ENCODE results near the gene C20orf173.

GRCh38 chr20:35490736-35491181, 38.7 kb downstream of the C20orf173 start:
- TF ChIP-seq, protein P1, sequence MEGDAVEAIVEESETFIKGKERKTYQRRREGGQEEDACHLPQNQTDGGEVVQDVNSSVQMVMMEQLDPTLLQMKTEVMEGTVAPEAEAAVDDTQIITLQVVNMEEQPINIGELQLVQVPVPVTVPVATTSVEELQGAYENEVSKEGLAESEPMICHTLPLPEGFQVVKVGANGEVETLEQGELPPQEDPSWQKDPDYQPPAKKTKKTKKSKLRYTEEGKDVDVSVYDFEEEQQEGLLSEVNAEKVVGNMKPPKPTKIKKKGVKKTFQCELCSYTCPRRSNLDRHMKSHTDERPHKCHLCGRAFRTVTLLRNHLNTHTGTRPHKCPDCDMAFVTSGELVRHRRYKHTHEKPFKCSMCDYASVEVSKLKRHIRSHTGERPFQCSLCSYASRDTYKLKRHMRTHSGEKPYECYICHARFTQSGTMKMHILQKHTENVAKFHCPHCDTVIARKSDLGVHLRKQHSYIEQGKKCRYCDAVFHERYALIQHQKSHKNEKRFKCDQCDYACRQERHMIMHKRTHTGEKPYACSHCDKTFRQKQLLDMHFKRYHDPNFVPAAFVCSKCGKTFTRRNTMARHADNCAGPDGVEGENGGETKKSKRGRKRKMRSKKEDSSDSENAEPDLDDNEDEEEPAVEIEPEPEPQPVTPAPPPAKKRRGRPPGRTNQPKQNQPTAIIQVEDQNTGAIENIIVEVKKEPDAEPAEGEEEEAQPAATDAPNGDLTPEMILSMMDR (conservative IDR thresholded peaks at IDR 0.05 in 1 of 2, IDR thresholded peaks at IDR 0.05 in 1 of 2; ENCODE audit: extremely low read depth in 1 of 2, insufficient read depth in 1 of 2, low read depth in 1 of 2, low read length in 2 of 2) = no peak
- TF ChIP-seq EZH2 (IDR thresholded peaks at IDR 0.05; ENCODE audit: borderline replicate concordance, low read length) = no peak

Measured in mammary epithelial cell (primary cell).